Activated T-helper 2 cell treated with anti-CD3 and anti-CD28 coated beads, Interferon-gamma antibody, Interleukin-2, Interleukin-4, amounts not matched to agents 10 μg/mL and 5 μg/mL and 100 μg/mL, durations not matched to agents 14 hours and 24 hours and 36 hours (primary cell): ENCODE results near the gene RBP7. TPM values are rescaled to one million over a fixed set of nuclear protein-coding genes. Genes with fewer than 3 reads are reported as not detected.

Experiments
- DNase-seq: peaks from one replicate; pipeline ENCODE4 v3.0.0; 2021; ENCODE audit warnings: low spot score
- H3K27ac Mint-ChIP-seq: one replicate; pipeline ENCODE4 v1.8.0; 2021; ENCODE audit warnings: mixed read lengths
- H3K27me3 Mint-ChIP-seq: one replicate; pipeline ENCODE4 v1.8.0; 2021; ENCODE audit warnings: low read depth, mixed read lengths
- H3K36me3 Mint-ChIP-seq: one replicate; pipeline ENCODE4 v1.8.0; 2021; ENCODE audit warnings: low read depth, mixed read lengths
- H3K4me1 Mint-ChIP-seq: one replicate; pipeline ENCODE4 v1.8.0; 2021; ENCODE audit warnings: low read depth, mixed read lengths
- H3K4me3 Mint-ChIP-seq: one replicate; pipeline ENCODE4 v1.8.0; 2021; ENCODE audit warnings: low read depth, mild to moderate bottlenecking, moderate library complexity, mixed read lengths
- H3K9me3 Mint-ChIP-seq: one replicate; pipeline ENCODE4 v1.8.0; 2021; ENCODE audit warnings: mixed read lengths
- intact Hi-C: fragments of 100-400 bp; cut with micrococcal nuclease; formaldehyde crosslinking; loops from one replicate; pipeline ENCODE4 v1.15.1; 2023
- total RNA-seq: library from RNA; stranded (reverse); gene quantifications from 2 replicates; pipeline ENCODE4 v1.2.3, GENCODE V29; 2022

Gene RBP7
- total RNA-seq, 1 donor from 2014 or later, result not detected

GRCh38 chr1:10061276-10061675 lies 64.2 kb downstream of the RBP7 start:
- H3K4me3 Mint-ChIP-seq, result no peak overlapping the region
- H3K4me1 Mint-ChIP-seq, result peaks cover 12% of the 10 kb centered on the region
- H3K9me3 Mint-ChIP-seq, result no peaks in the 10 kb centered on the region
- intact Hi-C loops, result no loop called here
- no peaks in the 10 kb centered on the region for H3K36me3 Mint-ChIP-seq
- DNase-seq, result no peak
- no peaks in the 10 kb centered on the region for H3K27me3 Mint-ChIP-seq
- no peak overlapping the region for H3K27ac Mint-ChIP-seq

GRCh38 chr1:10063878-10064277 lies 66.8 kb downstream of the RBP7 start:
- peaks cover under 1% of the 10 kb centered on the region for H3K36me3 Mint-ChIP-seq
- no peak overlapping the region for H3K4me3 Mint-ChIP-seq
- intact Hi-C loops, result no loop called here
- H3K27me3 Mint-ChIP-seq, result no peaks in the 10 kb centered on the region
- H3K9me3 Mint-ChIP-seq, result no peaks in the 10 kb centered on the region
- H3K27ac Mint-ChIP-seq, result no peak overlapping the region
- no peak for DNase-seq
- peaks cover 15% of the 10 kb centered on the region for H3K4me1 Mint-ChIP-seq

GRCh38 chr1:10064416-10065343 lies 67.7 kb downstream of the RBP7 start:
- H3K27ac Mint-ChIP-seq, result no peak overlapping the region
- peaks cover 15% of the 10 kb centered on the region for H3K4me1 Mint-ChIP-seq
- no peaks in the 10 kb centered on the region for H3K9me3 Mint-ChIP-seq
- no peaks in the 10 kb centered on the region for H3K27me3 Mint-ChIP-seq
- intact Hi-C loops, result no loop called here
- DNase-seq, result no peak
- peaks cover 5% of the 10 kb centered on the region for H3K36me3 Mint-ChIP-seq
- no peak overlapping the region for H3K4me3 Mint-ChIP-seq

GRCh38 chr1:10065344-10065685 lies 68.3 kb downstream of the RBP7 start:
- no peak for DNase-seq
- intact Hi-C loops, result no loop called here
- Mint-ChIP-seq H3K4me3 (no peak overlapping the region), H3K27me3 (no peaks in the 10 kb centered on the region), H3K4me1 (peaks cover 15% of the 10 kb centered on the region), H3K9me3 (no peaks in the 10 kb centered on the region), H3K36me3 (peaks cover 5% of the 10 kb centered on the region), H3K27ac (no peak overlapping the region)

Other genes starting within 250 kb of the RBP7 start
- gene CLSTN1, start 173.3 kb upstream of the RBP7 start, total RNA-seq, result 46.5 and 48.8 TPM in 2 replicates
- 7.4 and 7.5 TPM in 2 replicates for gene CTNNBIP1, start 87.0 kb upstream of the RBP7 start, total RNA-seq
- 30.0 and 31.1 TPM in 2 replicates for gene LZIC, start 53.8 kb upstream of the RBP7 start, total RNA-seq
- 6.8 TPM in 2 replicates for gene NMNAT1, start 53.8 kb upstream of the RBP7 start, total RNA-seq
- gene UBE4B, start 35.7 kb downstream of the RBP7 start, total RNA-seq, result 37.2 and 37.7 TPM in 2 replicates
- gene KIF1B, start 213.3 kb downstream of the RBP7 start, total RNA-seq, result 21.9 and 23.8 TPM in 2 replicates